ENCODE measurements around the gene KCNK7.

The KCNK7 gene

GRCh38 chr11:65586247-65586630 is 9.4 kb downstream of the KCNK7 start:
- H3K79me2 ChIP-seq (ENCODE audit: insufficient read depth, low read length), result no peaks in the 10 kb centered on the region
- no peak overlapping the region for H3K4me2 ChIP-seq (ENCODE audit: low read depth, low read length, poor library complexity, severe bottlenecking)
- no peaks in the 10 kb centered on the region for H3K9me3 ChIP-seq (ENCODE audit: insufficient read depth, low read length)
- H3K27ac ChIP-seq (ENCODE audit: low read depth, low read length), result no peak overlapping the region
- H3K9me2 ChIP-seq (replicated peaks; ENCODE audit: insufficient read depth, low read length), result no peaks in the 10 kb centered on the region
- no peak overlapping the region for H3K4me3 ChIP-seq (ENCODE audit: insufficient read depth, low read length, poor library complexity, severe bottlenecking)
- no peak overlapping the region for H2AFZ ChIP-seq (ENCODE audit: low read depth, low read length, severe bottlenecking)
- TF ChIP-seq EZH2phosphoT487 (conservative IDR thresholded peaks at IDR 0.05; ENCODE audit: low read length), result no peak
- TF ChIP-seq CTCF (IDR thresholded peaks at IDR 0.05; ENCODE audit: insufficient read depth, low read length, poor library complexity, severe bottlenecking), result no peak
- H3F3A ChIP-seq (ENCODE audit: insufficient read depth), result no peaks in the 10 kb centered on the region
- no peak overlapping the region for H3K9ac ChIP-seq (ENCODE audit: low read length)
- no peaks in the 10 kb centered on the region for H3K36me3 ChIP-seq (ENCODE audit: low read length)
- no peaks in the 10 kb centered on the region for H3K27me3 ChIP-seq (ENCODE audit: low read length)
- H4K20me1 ChIP-seq (ENCODE audit: low read depth, low read length), result no peaks in the 10 kb centered on the region

- Histone ChIP-seq H3F3A (ENCODE audit: insufficient read depth) (no peaks in the 10 kb centered on the region), H3K4me2 (ENCODE audit: low read depth, low read length, poor library complexity, severe bottlenecking) (no peak overlapping the region), H3K27ac (ENCODE audit: low read depth, low read length) (no peak overlapping the region), H3K9me3 (ENCODE audit: insufficient read depth, low read length) (no peaks in the 10 kb centered on the region), H3K9me2 (replicated peaks; ENCODE audit: insufficient read depth, low read length) (no peaks in the 10 kb centered on the region), H4K20me1 (ENCODE audit: low read depth, low read length) (no peaks in the 10 kb centered on the region), H3K27me3 (ENCODE audit: low read length) (no peaks in the 10 kb centered on the region), H2AFZ (ENCODE audit: low read depth, low read length, severe bottlenecking) (no peak overlapping the region), H3K9ac (ENCODE audit: low read length) (no peak overlapping the region), H3K79me2 (ENCODE audit: insufficient read depth, low read length) (no peaks in the 10 kb centered on the region), H3K36me3 (ENCODE audit: low read length) (no peaks in the 10 kb centered on the region), H3K4me3 (ENCODE audit: insufficient read depth, low read length, poor library complexity, severe bottlenecking) (no peak overlapping the region)
- TF ChIP-seq CTCF (IDR thresholded peaks at IDR 0.05; ENCODE audit: insufficient read depth, low read length, poor library complexity, severe bottlenecking) (no peak), EZH2phosphoT487 (conservative IDR thresholded peaks at IDR 0.05; ENCODE audit: low read length) (no peak)
These were observed 10.0 kb downstream of the KCNK7 start for GRCh38 chr11:65585396-65586246.

GRCh38 chr11:65584723-65585171 is 10.9 kb downstream of the KCNK7 start:
- TF ChIP-seq CTCF (IDR thresholded peaks at IDR 0.05; ENCODE audit: insufficient read depth, low read length, poor library complexity, severe bottlenecking), result no peak
- TF ChIP-seq EZH2phosphoT487 (conservative IDR thresholded peaks at IDR 0.05; ENCODE audit: low read length), result no peak
- Histone ChIP-seq H3K9ac (ENCODE audit: low read length) (no peak overlapping the region), H3K36me3 (ENCODE audit: low read length) (no peaks in the 10 kb centered on the region), H3F3A (ENCODE audit: insufficient read depth) (no peaks in the 10 kb centered on the region), H3K9me2 (replicated peaks; ENCODE audit: insufficient read depth, low read length) (no peaks in the 10 kb centered on the region), H3K4me2 (ENCODE audit: low read depth, low read length, poor library complexity, severe bottlenecking) (no peak overlapping the region), H2AFZ (ENCODE audit: low read depth, low read length, severe bottlenecking) (no peak overlapping the region), H3K27ac (ENCODE audit: low read depth, low read length) (no peak overlapping the region), H4K20me1 (ENCODE audit: low read depth, low read length) (no peaks in the 10 kb centered on the region), H3K4me3 (ENCODE audit: insufficient read depth, low read length, poor library complexity, severe bottlenecking) (no peak overlapping the region), H3K27me3 (ENCODE audit: low read length) (no peaks in the 10 kb centered on the region), H3K79me2 (ENCODE audit: insufficient read depth, low read length) (no peaks in the 10 kb centered on the region), H3K9me3 (ENCODE audit: insufficient read depth, low read length) (no peaks in the 10 kb centered on the region)
